ENCODE results near the gene DYRK2.

DYRK2 gene

DNA sequence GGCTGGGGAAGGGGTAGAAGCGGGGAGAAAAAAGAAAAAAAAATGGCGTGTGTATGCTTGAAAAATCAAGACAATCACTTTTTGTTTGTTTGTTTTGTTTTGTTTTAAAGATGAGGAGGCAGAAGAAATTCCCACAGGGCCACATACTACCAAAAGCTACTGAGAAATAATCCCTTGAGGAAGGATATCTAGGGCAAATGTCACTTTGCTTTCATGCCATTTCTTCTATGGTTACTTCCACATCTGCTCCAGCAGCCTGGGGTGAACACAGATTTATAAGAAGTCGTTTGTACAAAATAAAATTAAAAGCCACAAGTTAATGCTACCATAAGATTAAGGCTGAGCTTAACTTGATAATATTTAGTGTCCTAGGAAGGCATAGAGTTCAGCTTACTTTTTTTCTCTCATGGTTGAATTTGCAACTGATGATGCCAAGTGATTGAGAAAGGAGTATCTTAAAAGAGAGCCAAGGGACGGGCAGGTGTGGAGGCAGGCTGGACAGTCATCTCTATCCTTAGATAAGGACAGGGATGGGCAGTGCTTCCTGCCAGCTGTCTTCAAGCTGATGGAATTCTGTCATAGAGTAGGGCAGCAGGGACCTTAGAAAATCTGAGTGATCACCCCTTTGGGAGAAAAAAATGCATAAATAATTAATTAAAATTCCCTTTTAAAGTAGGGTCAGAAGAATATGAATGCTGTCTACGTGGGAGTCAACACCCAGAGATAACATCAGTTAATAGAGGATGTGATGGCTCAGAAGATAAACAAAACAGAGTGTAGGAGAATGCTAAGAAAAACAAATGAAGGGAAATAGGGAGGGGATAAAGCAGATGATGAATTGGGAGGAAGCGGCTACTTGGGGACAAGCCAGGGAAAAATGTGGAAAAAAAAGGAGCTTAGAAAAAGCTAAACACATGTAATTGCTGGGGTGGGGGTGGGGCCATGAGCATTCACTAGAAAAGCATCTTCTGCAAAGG, 57.1 kb downstream of the DYRK2 start:
- DNase-seq, result no peak

DNA sequence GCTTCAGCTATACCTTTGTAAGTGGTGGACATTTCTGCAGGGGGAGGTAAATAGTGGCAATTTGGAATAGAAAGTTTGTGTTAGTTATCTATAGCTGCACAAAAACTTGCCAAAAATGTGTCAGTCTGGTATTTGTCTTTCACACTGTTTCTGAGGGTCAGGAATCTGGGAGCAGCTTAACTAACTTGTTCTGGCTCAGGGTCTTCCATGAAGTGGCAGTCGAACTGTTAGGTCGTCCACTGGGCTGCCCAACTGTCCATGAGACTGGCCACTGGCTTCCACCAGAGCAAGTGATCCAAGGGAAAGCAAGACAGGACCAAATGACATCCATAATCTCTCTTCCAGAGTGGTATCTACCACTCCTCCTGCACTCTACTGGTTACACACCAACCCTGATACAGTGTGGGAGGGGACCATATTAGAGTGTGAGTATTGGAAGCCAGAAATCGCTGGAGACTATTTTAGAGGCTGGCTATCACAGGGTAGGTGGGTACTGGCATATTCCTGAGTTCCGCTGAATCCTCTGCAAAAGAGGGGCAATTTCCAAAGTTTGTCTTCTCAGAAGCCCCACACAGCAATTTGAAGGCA, 60.9 kb downstream of the DYRK2 start:
- no peak for DNase-seq

DNA sequence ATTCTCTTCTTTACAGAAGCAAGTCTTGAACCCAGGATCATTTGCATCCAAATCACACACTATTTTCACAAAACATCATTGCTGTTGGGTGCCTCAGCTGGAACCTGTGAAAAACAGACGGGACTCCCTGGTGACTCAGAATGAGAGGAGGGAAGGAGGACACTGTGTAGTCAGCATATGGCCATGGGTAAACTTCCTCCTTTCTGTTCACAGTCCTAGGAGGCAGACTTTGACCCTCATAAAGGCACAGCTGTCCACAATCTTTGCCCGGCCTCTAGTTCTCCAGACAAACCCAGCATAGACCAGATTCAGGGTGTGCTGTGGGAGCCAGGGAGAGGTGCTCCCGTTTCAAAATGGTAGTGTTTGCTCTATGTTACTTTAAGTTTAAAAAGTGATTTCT, 62.0 kb downstream of the DYRK2 start:
- DNase-seq, result no peak

- DNase-seq, result no peak
Measured at GRCh38 chr12:67712011-67712410, 63.5 kb downstream of the DYRK2 start.

DNA sequence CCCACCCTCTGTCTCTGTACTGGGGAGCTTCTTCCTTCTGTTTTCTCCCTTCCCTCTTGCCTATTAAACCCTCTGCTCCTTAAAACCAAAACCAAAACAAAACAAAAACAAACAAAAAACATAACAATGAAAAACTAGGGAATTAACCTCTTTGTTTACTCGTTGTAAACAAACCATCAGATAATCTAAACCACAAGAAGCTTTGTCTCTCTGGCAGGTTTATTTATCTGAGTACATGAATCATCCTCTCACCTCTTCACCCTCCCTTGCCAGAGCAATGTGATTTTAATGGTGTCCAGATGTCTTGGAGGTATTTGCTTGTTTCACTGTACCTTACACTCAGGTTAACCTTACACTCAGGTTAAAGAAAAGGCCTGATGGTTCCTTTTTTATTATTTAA, 66.1 kb downstream of the DYRK2 start:
- DNase-seq, result peak in 1 of 5 experiments; percentile 26
